Measurements from ENCODE around the gene PTPRN. TPM values are rescaled to one million over a fixed set of nuclear protein-coding genes. Genes with fewer than 3 reads are reported as not detected.

Gene PTPRN
- total and polyA plus RNA-seq, 2 experiments from 2014 or later: 5.1 to 22.1 TPM

GRCh38 chr2:219293736-219294231 lies 15.4 kb downstream of the PTPRN start:
- no peaks in the 10 kb centered on the region; the same call in 2 of the 3 replicates for H3K36me3 Mint-ChIP-seq (ENCODE audit: low read depth)
- peaks cover 27% of the 10 kb centered on the region for H3K27me3 Mint-ChIP-seq (ENCODE audit: insufficient read depth, low read depth, poor library complexity)
- H3K4me2 ChIP-seq: peak overlapping the region; percentile 92
- H3K79me2 ChIP-seq (replicated peaks; ENCODE audit: insufficient read depth): no peaks in the 10 kb centered on the region
- peaks cover 3% of the 10 kb centered on the region for H3K4me1 ChIP-seq (ENCODE audit: insufficient read depth)
- no peaks in the 10 kb centered on the region for H4K20me1 ChIP-seq (replicated peaks; ENCODE audit: insufficient read depth)
- H3K9me2 ChIP-seq (ENCODE audit: insufficient read depth): no peaks in the 10 kb centered on the region
- ATAC-seq (no peak), DNase-seq (ENCODE audit: low spot score) (no peak)
- no peaks in the 10 kb centered on the region for H3K36me3 ChIP-seq (ENCODE audit: insufficient read depth)
- no peaks in the 10 kb centered on the region; the same call in 1 of the 3 replicates for H3K9me3 Mint-ChIP-seq
- no peak overlapping the region for H3K27ac Mint-ChIP-seq
- H3K27me3 ChIP-seq (ENCODE audit: insufficient read depth): peaks cover 19% of the 10 kb centered on the region
- TF ChIP-seq EZH2phosphoT487 (IDR thresholded peaks at IDR 0.05; ENCODE audit: unreplicated experiment): no peak
- TF ChIP-seq, protein P1, sequence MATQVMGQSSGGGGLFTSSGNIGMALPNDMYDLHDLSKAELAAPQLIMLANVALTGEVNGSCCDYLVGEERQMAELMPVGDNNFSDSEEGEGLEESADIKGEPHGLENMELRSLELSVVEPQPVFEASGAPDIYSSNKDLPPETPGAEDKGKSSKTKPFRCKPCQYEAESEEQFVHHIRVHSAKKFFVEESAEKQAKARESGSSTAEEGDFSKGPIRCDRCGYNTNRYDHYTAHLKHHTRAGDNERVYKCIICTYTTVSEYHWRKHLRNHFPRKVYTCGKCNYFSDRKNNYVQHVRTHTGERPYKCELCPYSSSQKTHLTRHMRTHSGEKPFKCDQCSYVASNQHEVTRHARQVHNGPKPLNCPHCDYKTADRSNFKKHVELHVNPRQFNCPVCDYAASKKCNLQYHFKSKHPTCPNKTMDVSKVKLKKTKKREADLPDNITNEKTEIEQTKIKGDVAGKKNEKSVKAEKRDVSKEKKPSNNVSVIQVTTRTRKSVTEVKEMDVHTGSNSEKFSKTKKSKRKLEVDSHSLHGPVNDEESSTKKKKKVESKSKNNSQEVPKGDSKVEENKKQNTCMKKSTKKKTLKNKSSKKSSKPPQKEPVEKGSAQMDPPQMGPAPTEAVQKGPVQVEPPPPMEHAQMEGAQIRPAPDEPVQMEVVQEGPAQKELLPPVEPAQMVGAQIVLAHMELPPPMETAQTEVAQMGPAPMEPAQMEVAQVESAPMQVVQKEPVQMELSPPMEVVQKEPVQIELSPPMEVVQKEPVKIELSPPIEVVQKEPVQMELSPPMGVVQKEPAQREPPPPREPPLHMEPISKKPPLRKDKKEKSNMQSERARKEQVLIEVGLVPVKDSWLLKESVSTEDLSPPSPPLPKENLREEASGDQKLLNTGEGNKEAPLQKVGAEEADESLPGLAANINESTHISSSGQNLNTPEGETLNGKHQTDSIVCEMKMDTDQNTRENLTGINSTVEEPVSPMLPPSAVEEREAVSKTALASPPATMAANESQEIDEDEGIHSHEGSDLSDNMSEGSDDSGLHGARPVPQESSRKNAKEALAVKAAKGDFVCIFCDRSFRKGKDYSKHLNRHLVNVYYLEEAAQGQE (IDR thresholded peaks at IDR 0.05; ENCODE audit: unreplicated experiment): no peak
- TF ChIP-seq JUNB (IDR thresholded peaks at IDR 0.05; ENCODE audit: unreplicated experiment): no peak
- TF ChIP-seq CREB1 (CRISPR knock-in tag; IDR thresholded peaks at IDR 0.05; ENCODE audit: low read depth): no peak
- no peak for TF ChIP-seq ZNF462 (CRISPR knock-in tag; IDR thresholded peaks at IDR 0.05)
- TF ChIP-seq CTCF (conservative IDR thresholded peaks at IDR 0.05; ENCODE audit: low read depth in 2 of 2): no peak
- no peak for TF ChIP-seq ZNF114 (CRISPR knock-in tag; IDR thresholded peaks at IDR 0.05)
- no peak for TF ChIP-seq STAT1 (IDR thresholded peaks at IDR 0.05; ENCODE audit: unreplicated experiment)
- TF ChIP-seq, protein P2, sequence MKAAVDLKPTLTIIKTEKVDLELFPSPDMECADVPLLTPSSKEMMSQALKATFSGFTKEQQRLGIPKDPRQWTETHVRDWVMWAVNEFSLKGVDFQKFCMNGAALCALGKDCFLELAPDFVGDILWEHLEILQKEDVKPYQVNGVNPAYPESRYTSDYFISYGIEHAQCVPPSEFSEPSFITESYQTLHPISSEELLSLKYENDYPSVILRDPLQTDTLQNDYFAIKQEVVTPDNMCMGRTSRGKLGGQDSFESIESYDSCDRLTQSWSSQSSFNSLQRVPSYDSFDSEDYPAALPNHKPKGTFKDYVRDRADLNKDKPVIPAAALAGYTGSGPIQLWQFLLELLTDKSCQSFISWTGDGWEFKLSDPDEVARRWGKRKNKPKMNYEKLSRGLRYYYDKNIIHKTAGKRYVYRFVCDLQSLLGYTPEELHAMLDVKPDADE (IDR thresholded peaks at IDR 0.05): no peak
- TF ChIP-seq ZNF331 (CRISPR knock-in tag; IDR thresholded peaks at IDR 0.05; ENCODE audit: low read depth): no peak
- H2AFZ ChIP-seq: peak overlapping the region; percentile 90
- H3K4me3 Mint-ChIP-seq: peak overlapping the region; percentile 80
- no peak overlapping the region for H3K27ac ChIP-seq (ENCODE audit: low read depth)
- peak overlapping the region; percentile 90 for H3K4me3 ChIP-seq
- H3F3A ChIP-seq (replicated peaks; ENCODE audit: low read depth): peaks cover 5% of the 10 kb centered on the region; the same call in 1 of the 2 replicates
- H3K4me1 Mint-ChIP-seq: 0 out of 3 replicates have a peak, but pooled peaks cover 3% of the 10 kb centered on the region

Measured in GM23338 (cell line).